HEK293 (cell line): ENCODE data around the gene NTN5.

ENCODE experiments used
- CTCF ChIA-PET: fragments of 350-600 bp; formaldehyde crosslinking; extraction: SDS; loops from one replicate; lab custom pipeline; 2021; ENCODE audit warnings: antibody characterized with exemption; lab: Yijun Ruan, JAX
- POLR2A ChIA-PET: fragments of 300-600 bp; formaldehyde crosslinking; extraction: SDS; loops from one replicate; lab custom pipeline; 2020; ENCODE audit warnings: antibody characterized with exemption, inconsistent platforms; lab: Yijun Ruan, JAX
- H3K27ac ChIP-seq: fragments of 200-500 bp; sonication (Bioruptor generic); 2 replicates; pipeline ENCODE4 v1.5.1; 2014; ENCODE audit warnings: low read depth, low read length, control low read depth, inconsistent platforms; ENCODE audit errors: extremely low read depth
- H3K36me3 ChIP-seq, 2 experiments: fragments of 200-500 bp in 1 of 2; sonication (Bioruptor generic) in 1 of 2; 1 replicate in 1 of 2; 2 replicates in 1 of 2; pipeline ENCODE4 v1.5.1; 2014 to 2017; ENCODE audit warnings: inconsistent platforms in 2 of 2, low read length in 2 of 2; ENCODE audit not compliant: control insufficient read depth in 2 of 2, insufficient read depth in 1 of 2
- H3K4me1 ChIP-seq: fragments of 200-500 bp; sonication (Bioruptor generic); 2 replicates; pipeline ENCODE4 v1.5.1; 2014; ENCODE audit warnings: mild to moderate bottlenecking, low read length, inconsistent platforms; ENCODE audit not compliant: control insufficient read depth, insufficient read depth
- H3K4me3 ChIP-seq: 2 replicates; pipeline ENCODE4 v1.5.1; 2011; ENCODE audit warnings: low read depth, mild to moderate bottlenecking, control low read depth, low read length, moderate library complexity
- H3K9me3 ChIP-seq: fragments of 200-500 bp; sonication (Bioruptor generic); 2 replicates; pipeline ENCODE4 v1.5.1; 2014; ENCODE audit warnings: low read depth, low read length, inconsistent platforms; ENCODE audit not compliant: control insufficient read depth, insufficient read depth
- ELK4 ChIP-seq: IDR thresholded peaks from 2 replicates; pipeline ENCODE4 v1.6.1; 2011; ENCODE audit warnings: mild to moderate bottlenecking, low read depth, low read length, borderline replicate concordance
- KLF10 ChIP-seq: fragments of 450-650 bp; IDR thresholded peaks from 2 replicates; pipeline ENCODE4 v1.5.1; 2018; ENCODE audit warnings: missing biosample characterization, mild to moderate bottlenecking, missing genetic modification characterization
- SCRT2 ChIP-seq: fragments of 450-650 bp; formaldehyde crosslinking; IDR thresholded peaks from 2 replicates; pipeline ENCODE4 v1.5.1; 2016; ENCODE audit warnings: missing biosample characterization, missing genetic modification characterization
- SETDB1 ChIP-seq: IDR thresholded peaks from one replicate; pipeline ENCODE4 v1.6.1; 2017; ENCODE audit warnings: mild to moderate bottlenecking, low read length, moderate library complexity, mixed read lengths; ENCODE audit not compliant: insufficient read length
- ZBTB1 ChIP-seq: fragments of 450-650 bp; formaldehyde crosslinking; IDR thresholded peaks from 2 replicates; pipeline ENCODE4 v1.5.1; 2016; ENCODE audit warnings: missing biosample characterization, missing genetic modification characterization
- ZBTB20 ChIP-seq: fragments of 450-650 bp; formaldehyde crosslinking; IDR thresholded peaks from 2 replicates; pipeline ENCODE4 v1.5.1; 2016; ENCODE audit warnings: missing biosample characterization, missing genetic modification characterization
- ZBTB26 ChIP-seq: fragments of 450-650 bp; formaldehyde crosslinking; optimal IDR thresholded peaks from 2 replicates; pipeline ENCODE3; 2016; ENCODE audit warnings: missing biosample characterization, mild to moderate bottlenecking, missing genetic modification characterization
- ZNF169 ChIP-seq: fragments of 450-650 bp; formaldehyde crosslinking; IDR thresholded peaks from 2 replicates; pipeline ENCODE4 v1.5.1; 2016; ENCODE audit warnings: missing biosample characterization, missing genetic modification characterization
- ZNF19 ChIP-seq: fragments of 450-650 bp; formaldehyde crosslinking; IDR thresholded peaks from 2 replicates; pipeline ENCODE4; 2016; ENCODE audit warnings: missing biosample characterization, missing genetic modification characterization, low read depth
- ZNF221 ChIP-seq: fragments of 450-650 bp; formaldehyde crosslinking; IDR thresholded peaks from 2 replicates; pipeline ENCODE4 v1.5.1; 2017; ENCODE audit warnings: missing biosample characterization, missing genetic modification characterization, borderline replicate concordance
- ZNF274 ChIP-seq, 2 experiments: fragments of 200-500 bp in 1 of 2; fragments of 450-650 bp in 1 of 2; sonication (Bioruptor generic) in 1 of 2; formaldehyde crosslinking in 1 of 2; IDR thresholded peaks; 2 replicates each; pipeline versions ENCODE4 v1.5.1 to v1.6.1; 2014 to 2016; ENCODE audit warnings: borderline replicate concordance in 1 of 2, inconsistent platforms in 1 of 2, low read length in 1 of 2, missing biosample characterization in 1 of 2, missing genetic modification characterization in 1 of 2
- ZNF354C ChIP-seq: fragments of 450-650 bp; formaldehyde crosslinking; IDR thresholded peaks from 2 replicates; pipeline ENCODE4 v1.5.1; 2016; ENCODE audit warnings: missing biosample characterization, missing genetic modification characterization, low read depth, borderline replicate concordance
- ZNF366 ChIP-seq: fragments of 450-650 bp; formaldehyde crosslinking; conservative IDR thresholded peaks from 2 replicates; pipeline ENCODE4 v1.5.1; 2016; ENCODE audit warnings: missing biosample characterization, missing genetic modification characterization
- ZNF37A ChIP-seq: fragments of 450-650 bp; IDR thresholded peaks from 2 replicates; pipeline ENCODE4 v1.5.1; 2018; ENCODE audit warnings: missing biosample characterization, missing genetic modification characterization
- ZNF416 ChIP-seq: fragments of 450-650 bp; formaldehyde crosslinking; IDR thresholded peaks from 2 replicates; pipeline ENCODE4 v1.5.1; 2016; ENCODE audit warnings: missing biosample characterization, missing genetic modification characterization
- ZNF518A ChIP-seq: fragments of 450-650 bp; formaldehyde crosslinking; conservative IDR thresholded peaks from 2 replicates; pipeline ENCODE4 v1.5.1; 2016; ENCODE audit warnings: low read depth, missing biosample characterization, missing genetic modification characterization
- ZNF549 ChIP-seq: fragments of 450-650 bp; IDR thresholded peaks from 2 replicates; pipeline ENCODE4 v1.5.1; 2018; ENCODE audit warnings: missing biosample characterization, missing genetic modification characterization, mild to moderate bottlenecking, inconsistent platforms, moderate library complexity
- ZNF623 ChIP-seq: fragments of 450-650 bp; formaldehyde crosslinking; IDR thresholded peaks from 2 replicates; pipeline ENCODE4 v1.5.1; 2016; ENCODE audit warnings: missing biosample characterization, missing genetic modification characterization
- ZNF629 ChIP-seq: fragments of 450-650 bp; formaldehyde crosslinking; IDR thresholded peaks from 2 replicates; pipeline ENCODE4 v1.5.1; 2017; ENCODE audit warnings: missing biosample characterization, missing genetic modification characterization
- ZNF645 ChIP-seq: fragments of 450-650 bp; formaldehyde crosslinking; IDR thresholded peaks from 2 replicates; pipeline ENCODE4; 2016; ENCODE audit warnings: missing biosample characterization, missing genetic modification characterization
- ZNF76 ChIP-seq: fragments of 450-650 bp; formaldehyde crosslinking; IDR thresholded peaks from 2 replicates; pipeline ENCODE4; 2016; ENCODE audit warnings: low read depth, missing biosample characterization, missing genetic modification characterization, borderline replicate concordance
- ZNF768 ChIP-seq: fragments of 450-650 bp; formaldehyde crosslinking; IDR thresholded peaks from 2 replicates; pipeline ENCODE4 v1.5.1; 2018; ENCODE audit warnings: missing biosample characterization, mild to moderate bottlenecking, missing genetic modification characterization
- ZNF785 ChIP-seq: fragments of 450-650 bp; formaldehyde crosslinking; IDR thresholded peaks from 2 replicates; pipeline ENCODE4 v1.5.1; 2016; ENCODE audit warnings: missing biosample characterization, missing genetic modification characterization
- ZNF791 ChIP-seq: fragments of 450-650 bp; formaldehyde crosslinking; IDR thresholded peaks from 2 replicates; pipeline ENCODE4 v1.5.1; 2016; ENCODE audit warnings: missing biosample characterization, missing genetic modification characterization
- ZNF830 ChIP-seq: fragments of 450-650 bp; IDR thresholded peaks from 2 replicates; pipeline ENCODE4 v1.5.0; 2018; ENCODE audit warnings: missing biosample characterization, missing genetic modification characterization, low read depth, mild to moderate bottlenecking, moderate library complexity
- ZNF843 ChIP-seq: fragments of 450-650 bp; formaldehyde crosslinking; IDR thresholded peaks from 2 replicates; pipeline ENCODE4 v1.5.1; 2016; ENCODE audit warnings: missing biosample characterization, missing genetic modification characterization

NTN5 gene

GRCh38 chr19:48676887-48677286 lies 4.1 kb upstream of the NTN5 start:
- TF ChIP-seq ZNF785 (tag by site-specific recombination) (no peak), ZNF518A (tag by site-specific recombination) (no peak), ZNF629 (tag by site-specific recombination) (no peak), ZNF354C (tag by site-specific recombination) (no peak), ZNF768 (tag by site-specific recombination) (no peak), ZBTB1 (tag by site-specific recombination) (no peak), ZNF366 (tag by site-specific recombination) (no peak; the same call in 1 of the 2 replicates), ZNF37A (no peak), SCRT2 (tag by site-specific recombination) (no peak), ZBTB20 (no peak), ZNF169 (tag by site-specific recombination) (no peak), KLF10 (tag by site-specific recombination) (no peak), ZNF549 (no peak), ZNF221 (tag by site-specific recombination) (no peak), ZNF791 (tag by site-specific recombination) (no peak), ZNF76 (tag by site-specific recombination) (no peak), ZNF623 (tag by site-specific recombination) (no peak), ZNF843 (no peak), ZNF830 (no peak)
- TF ChIP-seq, all 188 proteins: peak for 0
- Histone ChIP-seq H3K4me1 (no peaks in the 10 kb centered on the region; the same call in 1 of the 2 replicates), H3K4me3 (no peak overlapping the region), H3K27ac (no peak overlapping the region), H3K9me3 (no peaks in the 10 kb centered on the region), H3K36me3 (no peaks in the 10 kb centered on the region)
- CTCF ChIA-PET: interaction anchor here (0.6 to 3.9 kb wide), 9 partner anchors 12 to 165 kb away, joined by 3 to 31 read pairs (median 6); no protein-coding TSS in a partner anchor
- POLR2A ChIA-PET: no interaction called here

DNA sequence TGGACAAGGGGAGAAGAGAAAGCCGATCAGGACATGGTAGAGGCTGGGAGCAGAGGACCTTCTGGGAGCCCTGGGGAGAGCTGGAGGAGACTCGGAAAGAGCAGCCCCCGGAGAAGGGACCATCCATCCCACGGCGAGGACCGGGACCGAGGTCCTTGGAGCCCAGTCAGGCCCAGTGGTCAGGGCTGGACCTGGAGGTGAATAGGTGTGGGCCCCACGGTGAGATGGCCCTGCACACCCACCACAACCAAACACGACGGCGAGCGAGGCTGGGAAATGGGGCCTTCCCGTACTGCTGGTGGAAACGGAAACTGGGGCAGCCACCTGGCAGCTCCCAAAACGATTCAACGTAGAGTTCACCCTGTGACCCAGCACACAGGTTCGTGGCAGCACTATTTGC lies 3.7 kb upstream of the NTN5 start:
- CTCF ChIA-PET: interaction anchor here (0.6 to 3.9 kb wide), 11 partner anchors 12 to 166 kb away, joined by 3 to 35 read pairs (median 6); no protein-coding TSS in a partner anchor
- TF ChIP-seq ZNF19 (tag by site-specific recombination) (no peak), ZNF274 (IDR thresholded peaks at IDR 0.05; ENCODE audit: low read length) (no peak), ZNF274 (tag by site-specific recombination; IDR thresholded peaks at IDR 0.05; ENCODE audit: borderline replicate concordance) (no peak), ZNF645 (tag by site-specific recombination) (no peak), ZNF416 (tag by site-specific recombination) (no peak), ZBTB26 (no peak), SETDB1 (no peak), ELK4 (no peak)
- TF ChIP-seq, all 188 proteins: peak for 0

More for the DNA sequence above, 3.7 kb upstream of the NTN5 start:
- POLR2A ChIA-PET: interaction anchor here (0.9 kb wide), 1 partner anchor 7 kb away, joined by 4 read pairs; no protein-coding TSS in a partner anchor
- no peak overlapping the region for H3K4me3 ChIP-seq
- H3K4me1 ChIP-seq: no peaks in the 10 kb centered on the region; the same call in 1 of the 2 replicates
- H3K9me3 ChIP-seq: no peaks in the 10 kb centered on the region
- H3K27ac ChIP-seq: no peak overlapping the region
- no peaks in the 10 kb centered on the region for H3K36me3 ChIP-seq
